ENCODE results near the gene MKI67. TPM values are rescaled to one million over a fixed set of nuclear protein-coding genes. Genes with fewer than 3 reads are reported as not detected.

Gene MKI67, protein sequence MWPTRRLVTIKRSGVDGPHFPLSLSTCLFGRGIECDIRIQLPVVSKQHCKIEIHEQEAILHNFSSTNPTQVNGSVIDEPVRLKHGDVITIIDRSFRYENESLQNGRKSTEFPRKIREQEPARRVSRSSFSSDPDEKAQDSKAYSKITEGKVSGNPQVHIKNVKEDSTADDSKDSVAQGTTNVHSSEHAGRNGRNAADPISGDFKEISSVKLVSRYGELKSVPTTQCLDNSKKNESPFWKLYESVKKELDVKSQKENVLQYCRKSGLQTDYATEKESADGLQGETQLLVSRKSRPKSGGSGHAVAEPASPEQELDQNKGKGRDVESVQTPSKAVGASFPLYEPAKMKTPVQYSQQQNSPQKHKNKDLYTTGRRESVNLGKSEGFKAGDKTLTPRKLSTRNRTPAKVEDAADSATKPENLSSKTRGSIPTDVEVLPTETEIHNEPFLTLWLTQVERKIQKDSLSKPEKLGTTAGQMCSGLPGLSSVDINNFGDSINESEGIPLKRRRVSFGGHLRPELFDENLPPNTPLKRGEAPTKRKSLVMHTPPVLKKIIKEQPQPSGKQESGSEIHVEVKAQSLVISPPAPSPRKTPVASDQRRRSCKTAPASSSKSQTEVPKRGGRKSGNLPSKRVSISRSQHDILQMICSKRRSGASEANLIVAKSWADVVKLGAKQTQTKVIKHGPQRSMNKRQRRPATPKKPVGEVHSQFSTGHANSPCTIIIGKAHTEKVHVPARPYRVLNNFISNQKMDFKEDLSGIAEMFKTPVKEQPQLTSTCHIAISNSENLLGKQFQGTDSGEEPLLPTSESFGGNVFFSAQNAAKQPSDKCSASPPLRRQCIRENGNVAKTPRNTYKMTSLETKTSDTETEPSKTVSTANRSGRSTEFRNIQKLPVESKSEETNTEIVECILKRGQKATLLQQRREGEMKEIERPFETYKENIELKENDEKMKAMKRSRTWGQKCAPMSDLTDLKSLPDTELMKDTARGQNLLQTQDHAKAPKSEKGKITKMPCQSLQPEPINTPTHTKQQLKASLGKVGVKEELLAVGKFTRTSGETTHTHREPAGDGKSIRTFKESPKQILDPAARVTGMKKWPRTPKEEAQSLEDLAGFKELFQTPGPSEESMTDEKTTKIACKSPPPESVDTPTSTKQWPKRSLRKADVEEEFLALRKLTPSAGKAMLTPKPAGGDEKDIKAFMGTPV (N-terminal part only)
- 83.6 and 85.4 TPM in 2 replicates for total RNA-seq (2014; rRNA removed; shearing (Covaris generic))

DNA sequence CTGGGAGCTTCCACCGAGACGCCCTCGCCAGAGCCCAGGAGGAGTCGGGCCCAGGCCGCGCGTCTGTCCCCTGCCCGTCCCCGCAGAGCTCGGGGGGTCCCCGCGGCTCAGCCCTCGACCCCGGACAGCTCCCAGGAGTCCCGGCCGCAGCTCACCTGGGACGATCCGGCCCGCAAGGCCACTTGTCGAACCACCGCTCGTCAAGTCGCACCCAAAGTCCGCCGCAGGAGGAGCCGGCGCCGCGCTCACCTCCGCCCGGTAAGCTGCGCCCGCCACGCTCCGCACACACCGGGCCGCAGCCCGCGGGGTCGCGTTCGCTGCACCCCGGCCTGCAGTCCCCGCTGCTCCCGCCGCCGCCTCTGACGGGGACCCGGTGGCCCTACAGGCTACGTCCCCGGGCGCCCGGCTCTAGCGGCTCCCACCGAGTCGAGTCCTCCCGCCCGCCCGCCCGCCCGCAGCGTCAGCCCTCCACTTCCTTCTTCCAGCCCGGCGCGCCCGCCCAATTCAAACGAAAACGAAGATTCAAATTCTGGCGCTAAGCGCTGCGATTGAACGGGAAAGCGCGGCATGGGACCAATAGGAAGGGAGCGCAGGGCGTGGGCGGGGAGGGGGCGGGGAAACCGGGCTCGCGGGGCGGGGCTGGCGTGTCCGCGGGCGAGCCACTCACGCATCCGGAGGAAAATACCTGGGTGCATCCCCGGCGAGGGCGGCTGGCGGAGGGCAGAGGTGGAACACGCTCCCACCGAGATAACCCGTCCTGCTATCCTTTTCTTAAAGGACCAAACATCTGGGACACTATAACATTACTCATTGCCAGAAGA is at the start of gene MKI67:
Gene MKI67, minus strand, starts transcription at position 480 of the 821 bp plus-strand sequence. CDS start 756 bp downstream, outside the sequence.

Other genes starting within 250 kb of the MKI67 start
- not detected in 2 replicates for gene CLRN3, start 233.5 kb downstream of the MKI67 start, total RNA-seq (2014; rRNA removed; shearing (Covaris generic))
- 0.83 and 1.3 TPM in 2 replicates for gene PTPRE, start 219.3 kb downstream of the MKI67 start, total RNA-seq (2014; rRNA removed; shearing (Covaris generic))

Data from A375 (cell line).